HG02763 (cell line): ENCODE measurements around the gene BHLHA15.

Experiments used
- ATAC-seq: cut with Tn5 transposase; IDR thresholded peaks from one replicate; pipeline ENCODE4 v1.9.1; 2021; ENCODE audit warnings: mild to moderate bottlenecking, moderate library complexity; ENCODE audit not compliant: unreplicated experiment

Gene BHLHA15

DNA sequence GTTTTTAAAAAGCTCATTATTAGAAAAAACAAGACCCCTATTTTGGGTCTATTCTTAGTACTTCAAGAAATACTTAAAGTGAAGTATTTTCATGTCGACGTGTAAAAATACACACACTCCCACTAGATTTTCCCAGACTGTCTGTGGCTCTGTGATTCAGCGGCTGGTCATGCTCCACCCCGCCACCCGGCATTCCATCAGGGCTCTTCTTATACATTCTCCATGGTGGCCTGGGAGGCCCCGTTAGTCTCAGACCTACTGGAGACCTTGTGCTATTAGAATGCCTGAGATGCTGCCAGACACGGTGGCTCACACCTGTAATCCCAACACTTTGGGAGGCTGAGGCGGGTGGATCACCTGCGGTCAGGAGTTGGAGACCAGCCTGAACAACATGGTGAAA is 27.7 kb downstream of the BHLHA15 start:
- no peak for ATAC-seq

DNA sequence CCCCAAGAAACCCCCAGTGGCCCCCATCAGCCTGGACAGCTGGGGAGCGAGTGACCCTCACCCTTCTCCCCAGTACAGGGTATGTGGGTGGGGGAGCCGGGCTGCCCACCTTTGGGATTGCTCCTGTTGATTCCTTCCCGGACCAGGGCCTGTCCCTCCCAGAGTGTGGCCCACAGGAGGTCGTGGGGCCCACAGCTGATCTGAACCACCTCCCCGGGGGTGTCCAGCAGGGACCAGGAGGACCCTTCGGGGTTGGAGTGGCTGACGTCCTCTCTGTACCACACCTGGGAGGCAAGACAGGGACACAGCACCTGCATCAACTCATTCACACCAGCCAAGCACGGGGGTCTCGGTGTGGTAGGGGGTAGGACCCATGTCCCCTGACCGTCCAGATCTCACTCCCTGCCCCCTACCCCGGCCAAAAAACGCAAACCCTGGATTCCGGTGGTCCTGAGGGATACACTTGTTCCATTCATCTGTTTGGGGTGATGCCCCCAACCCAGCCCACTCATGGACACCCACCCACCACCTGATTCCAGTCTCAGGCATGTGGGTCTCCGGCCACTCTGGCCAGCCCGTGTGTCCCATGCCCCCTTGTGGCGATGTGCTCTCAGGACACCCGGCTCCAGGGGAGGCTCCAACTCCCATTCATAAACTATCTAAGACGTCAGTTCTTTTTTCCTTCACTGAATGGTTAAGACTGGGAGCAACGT is 29.9 kb downstream of the BHLHA15 start:
- no peak for ATAC-seq

DNA sequence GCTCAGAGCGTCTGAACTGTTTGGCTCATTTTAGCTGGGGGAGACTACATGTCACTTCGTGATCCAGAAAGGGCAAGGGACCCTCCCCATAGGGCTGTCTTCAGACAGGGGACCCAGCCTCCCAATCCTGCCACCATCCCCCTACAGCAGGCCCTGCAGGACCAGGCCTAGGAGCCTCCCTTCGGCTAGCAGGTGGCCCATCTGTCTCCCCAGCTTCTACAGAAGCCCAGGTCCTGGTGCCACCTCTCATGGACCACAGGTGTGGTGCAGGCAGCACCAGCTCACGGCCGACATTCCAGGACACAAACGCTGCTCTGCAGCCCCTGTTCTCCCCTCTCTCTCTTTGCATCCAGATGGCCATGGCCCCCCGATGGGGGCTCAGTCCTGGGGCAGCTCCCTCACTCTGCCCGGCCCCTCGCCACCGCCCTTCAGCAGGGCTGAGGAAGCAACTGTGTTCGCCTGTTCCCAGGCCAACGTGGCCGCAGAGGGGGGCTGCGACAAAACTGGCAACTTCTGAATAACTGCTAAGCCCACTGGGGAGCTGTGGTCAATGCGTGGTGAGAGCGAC is 30.5 kb downstream of the BHLHA15 start:
- no peak for ATAC-seq

DNA sequence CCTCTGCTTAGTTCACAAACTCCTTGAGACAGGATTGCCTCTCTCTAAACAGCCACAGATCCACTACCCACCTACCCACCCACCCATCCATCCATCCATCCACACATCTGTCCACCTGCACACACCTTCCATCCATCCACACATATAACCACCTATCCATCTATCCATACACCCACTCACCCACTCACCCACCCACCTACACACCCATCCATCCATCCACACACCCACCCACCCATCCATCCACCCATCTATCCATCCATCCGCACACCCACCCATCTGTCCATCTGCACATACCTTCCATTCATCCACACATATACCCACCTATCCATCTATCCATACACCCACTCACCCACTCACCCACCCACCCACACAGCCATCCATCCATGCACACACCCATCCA is 31.1 kb downstream of the BHLHA15 start:
- ATAC-seq: no peak

DNA sequence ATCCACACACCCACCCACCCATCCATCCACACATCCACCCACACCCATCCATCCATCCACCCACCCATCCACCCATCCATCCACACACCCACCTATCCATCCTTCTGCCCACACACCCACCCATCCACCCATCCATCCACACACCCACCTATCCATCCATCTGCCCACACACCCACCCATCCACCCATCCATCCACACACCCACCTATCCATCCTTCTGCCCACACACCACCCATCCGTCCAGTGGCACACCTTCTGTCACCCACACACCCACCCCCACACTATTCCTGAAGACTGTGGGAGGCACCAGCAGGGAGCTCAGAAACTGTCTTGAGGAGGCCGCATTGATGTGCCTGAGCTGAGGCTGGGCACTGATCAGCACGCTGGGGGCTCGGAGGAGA is 31.7 kb downstream of the BHLHA15 start:
- no peak for ATAC-seq

DNA sequence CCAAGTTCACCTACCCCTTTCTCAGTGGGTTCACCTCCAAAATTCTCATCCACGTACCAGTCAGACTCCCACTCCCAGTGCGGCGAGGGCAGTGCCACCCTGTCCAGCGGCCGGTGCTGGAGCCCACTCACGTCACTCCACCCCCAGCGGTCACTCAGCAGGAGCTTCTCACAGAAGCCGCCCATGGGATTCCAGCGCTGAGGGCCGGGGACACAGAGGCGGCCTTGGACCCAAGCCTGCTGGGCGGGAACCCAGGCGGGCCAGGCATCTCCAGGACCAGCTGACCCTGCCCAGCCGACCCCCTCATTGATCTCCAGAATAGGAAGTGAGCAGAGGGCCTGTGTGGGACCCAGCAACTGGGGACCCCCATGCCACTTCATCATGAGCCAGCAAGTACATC is 33.6 kb downstream of the BHLHA15 start:
- ATAC-seq: no peak

DNA sequence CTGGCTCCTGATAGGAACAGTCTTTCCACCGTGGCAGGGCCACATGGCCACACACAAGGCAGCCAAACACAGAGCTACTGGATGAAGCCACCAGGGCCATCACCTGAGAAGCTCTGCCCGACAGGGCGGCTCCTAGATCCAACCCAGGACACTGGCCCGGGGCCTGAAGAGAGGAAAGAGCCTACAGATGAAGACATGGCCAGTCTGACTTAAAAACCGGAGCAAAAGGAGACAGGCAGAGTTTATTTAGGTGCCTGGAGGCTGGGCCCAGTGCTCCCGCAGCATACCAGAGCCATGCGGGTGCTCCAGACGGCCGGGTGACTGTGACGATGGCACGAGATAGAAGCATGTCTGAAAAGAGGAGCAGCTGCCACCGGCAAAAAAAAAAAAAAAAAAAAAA is 36.9 kb downstream of the BHLHA15 start:
- ATAC-seq: no peak

DNA sequence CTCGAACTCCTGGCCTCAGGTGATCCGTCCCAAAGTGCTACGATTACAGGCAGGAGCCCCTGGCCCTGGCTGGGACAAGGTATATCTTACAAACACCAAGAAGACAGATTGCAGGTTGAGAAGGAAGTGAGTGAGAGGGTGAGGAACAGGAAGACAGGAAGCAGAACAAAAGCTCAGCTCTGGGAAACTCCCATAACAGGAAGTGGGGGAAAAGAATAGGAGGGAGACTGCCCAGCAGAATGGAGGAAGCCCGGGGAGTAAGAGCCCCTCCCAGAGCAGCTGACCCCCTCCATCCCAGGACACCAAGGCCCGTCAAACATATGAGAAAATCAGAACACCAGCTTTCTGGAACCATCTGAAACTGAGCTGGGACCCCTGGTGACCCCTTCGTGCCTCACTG is 37.9 kb downstream of the BHLHA15 start:
- no peak for ATAC-seq

DNA sequence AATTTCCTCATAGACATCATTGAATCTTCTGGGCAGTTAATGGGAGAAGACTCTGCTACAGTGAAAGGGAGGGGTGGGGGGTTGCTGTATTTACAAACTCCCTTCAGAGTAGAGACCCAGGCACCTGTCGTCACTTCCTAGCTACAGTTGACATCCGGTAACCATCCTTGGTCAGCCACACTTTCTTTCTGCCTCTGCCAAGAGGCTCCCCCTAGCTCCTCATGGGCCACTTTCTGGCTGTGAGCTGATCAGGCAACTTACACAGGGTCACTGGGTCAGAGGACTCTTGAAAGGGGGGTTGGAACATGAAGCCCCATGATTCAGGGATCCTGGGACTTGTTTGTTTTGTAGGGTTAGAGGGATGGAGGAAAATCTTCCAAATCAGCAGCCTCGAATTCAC is 39.5 kb downstream of the BHLHA15 start:
- no peak for ATAC-seq

DNA sequence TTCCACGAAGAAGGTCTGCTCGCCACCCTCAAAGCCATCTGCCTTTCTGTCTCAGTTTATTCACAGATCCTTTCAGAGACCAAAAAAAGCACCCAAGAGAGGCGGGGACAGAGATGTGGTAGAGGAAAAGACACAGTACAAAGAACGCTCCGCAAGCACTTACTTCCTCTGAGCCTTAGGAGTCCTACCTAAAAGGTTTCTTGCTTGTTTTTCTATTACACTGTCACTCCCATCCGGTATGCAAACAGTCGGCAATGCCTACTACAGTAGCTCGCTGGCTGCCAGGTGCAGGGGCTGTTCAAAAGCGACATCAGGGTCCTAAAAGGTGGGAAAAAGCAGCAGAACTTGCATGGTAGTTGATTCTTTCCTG is 40.0 kb downstream of the BHLHA15 start:
- ATAC-seq: peak; percentile 17

DNA sequence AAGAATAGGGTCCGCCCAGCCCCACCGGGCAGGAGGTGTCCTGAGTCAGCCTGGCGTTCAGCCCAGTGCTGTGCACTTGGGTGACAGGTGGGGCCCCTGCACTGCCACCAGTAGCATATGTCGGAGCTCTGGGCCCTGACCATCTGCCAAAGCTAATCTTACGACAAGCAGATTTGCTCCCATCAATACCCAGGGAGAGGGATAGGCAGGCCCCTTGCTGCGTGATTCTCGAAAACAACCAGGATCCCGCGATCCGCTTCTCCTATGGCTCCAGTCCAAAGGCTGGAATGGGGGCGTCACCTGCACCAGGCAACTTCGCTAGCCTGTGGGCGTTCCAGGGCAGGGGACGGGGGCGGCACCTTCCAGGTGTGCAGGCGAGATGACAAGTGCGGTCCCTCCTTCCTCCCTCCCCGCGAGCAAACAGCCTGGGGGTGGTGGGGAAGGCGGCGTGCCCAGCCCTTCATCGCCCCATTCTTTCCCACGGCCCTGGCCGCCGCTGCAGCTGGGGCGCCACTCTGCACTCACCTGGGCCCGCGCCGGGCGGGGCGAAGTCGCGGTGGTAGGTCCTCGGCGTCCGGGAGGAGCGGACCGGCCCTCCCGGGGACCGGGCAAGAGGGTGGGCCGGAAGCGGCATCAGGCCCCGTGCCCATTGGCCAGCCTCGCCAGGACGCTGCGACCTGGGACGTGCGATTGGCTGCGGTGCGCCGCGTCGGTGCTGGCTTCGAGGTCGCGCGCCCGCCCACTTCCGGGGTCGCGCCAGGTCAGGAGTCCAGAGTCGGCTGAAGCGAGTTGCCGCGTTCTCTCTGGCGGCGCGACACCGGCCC is 40.6 kb downstream of the BHLHA15 start, which contains the start of gene TECPR1:
TECPR1 (minus strand) TSS at position 632 of the 824 bp plus-strand sequence. CDS start 6,086 bp downstream, outside the sequence.
- peak; percentile 98 for ATAC-seq

DNA sequence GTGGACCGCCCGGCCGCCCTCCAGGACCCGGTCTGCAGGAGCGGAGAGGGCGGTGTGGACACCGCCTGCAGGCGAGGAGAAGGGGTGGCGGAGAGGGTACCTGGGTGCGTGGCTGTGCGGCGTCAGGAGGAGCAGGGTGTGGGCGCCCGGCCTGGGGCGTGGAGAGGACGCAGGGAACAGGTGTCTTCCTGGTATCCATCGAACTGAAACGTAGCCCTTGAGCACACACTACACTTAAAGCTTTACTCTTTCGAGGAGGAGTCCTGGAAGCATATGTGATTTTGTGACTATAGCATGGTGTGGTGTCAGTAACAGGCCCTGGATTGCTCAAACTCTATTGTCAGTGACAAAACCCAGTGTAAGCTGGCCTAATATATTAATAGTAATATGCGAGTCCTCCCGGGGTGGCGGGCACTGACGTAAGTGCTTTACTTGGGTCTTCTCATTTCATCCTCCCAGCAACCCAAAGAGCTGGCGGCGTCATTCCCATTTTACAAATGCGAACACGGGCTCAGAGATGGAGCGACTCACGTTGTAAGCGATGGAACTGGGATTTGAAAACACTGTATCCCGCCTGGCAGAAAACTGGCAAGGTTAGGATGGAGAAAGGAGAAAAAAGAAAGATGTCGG is 41.3 kb downstream of the BHLHA15 start:
- peak; percentile 23 for ATAC-seq

DNA sequence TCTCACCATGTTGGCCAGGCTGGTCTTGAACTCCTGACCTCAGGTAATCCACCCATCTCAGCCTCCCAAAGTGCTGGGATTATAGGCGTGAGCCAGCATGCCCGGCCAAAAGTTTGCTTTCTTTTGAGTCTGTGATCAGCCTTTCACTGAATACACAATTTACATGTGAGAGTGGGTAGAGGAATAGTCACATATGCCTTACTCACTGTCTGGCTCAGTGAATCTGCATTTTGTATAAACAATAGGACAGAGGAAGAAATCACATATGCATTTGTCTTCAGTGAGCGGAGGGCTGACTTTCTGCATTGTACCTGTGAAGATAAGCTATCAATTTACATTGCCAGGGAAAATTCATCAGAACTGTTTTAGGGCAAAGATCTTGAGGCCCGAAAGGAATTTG is 43.3 kb downstream of the BHLHA15 start:
- no peak for ATAC-seq

DNA sequence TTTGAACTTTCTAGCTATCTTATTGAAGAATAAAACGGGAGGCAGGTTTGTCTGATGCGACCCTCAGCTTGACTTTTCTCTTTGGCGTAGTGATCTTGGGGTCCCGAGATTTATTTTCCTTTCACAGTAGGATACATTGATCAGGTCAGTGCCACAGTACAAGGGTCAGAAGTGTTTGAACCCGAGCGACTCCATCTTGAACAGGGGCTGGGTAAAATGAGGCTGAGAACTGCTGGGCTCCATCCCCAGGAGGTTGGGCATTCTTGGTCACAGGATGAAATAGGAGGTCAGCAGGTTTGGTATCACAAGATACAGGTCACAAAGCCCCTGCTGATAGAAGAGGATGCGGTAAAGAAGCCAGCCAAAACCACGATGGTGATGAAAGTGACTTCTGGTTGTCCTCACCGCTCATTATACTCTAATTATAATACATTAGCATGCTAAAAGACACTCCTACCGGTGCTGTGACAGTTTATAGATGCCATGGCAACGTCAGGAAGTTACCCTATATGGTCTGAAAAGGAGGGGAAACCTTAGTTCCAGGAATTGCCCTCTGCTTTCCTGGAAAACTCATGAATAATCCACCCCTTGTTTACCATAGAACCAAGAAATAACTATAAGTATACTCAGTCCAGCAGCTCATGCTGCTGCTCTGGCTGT is 43.8 kb downstream of the BHLHA15 start:
- ATAC-seq: no peak

DNA sequence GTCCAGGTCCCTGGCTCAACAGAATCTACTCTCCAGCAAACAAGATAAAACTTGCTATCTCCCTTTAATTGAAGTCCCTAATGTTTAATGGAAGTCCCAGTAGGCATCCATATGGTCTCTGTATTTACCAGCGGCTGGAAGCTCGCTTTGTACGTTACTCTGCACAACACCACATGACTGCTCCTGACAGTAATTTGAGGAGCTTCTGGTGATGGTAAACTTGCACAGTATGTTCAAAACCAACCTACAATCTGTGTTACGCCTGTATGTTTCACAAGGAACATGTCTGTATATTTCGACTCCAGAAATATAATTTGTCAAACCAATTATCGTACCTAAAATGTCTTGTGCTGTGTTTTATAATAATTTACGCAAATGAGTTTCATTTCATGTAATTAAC is 45.2 kb downstream of the BHLHA15 start:
- no peak for ATAC-seq

DNA sequence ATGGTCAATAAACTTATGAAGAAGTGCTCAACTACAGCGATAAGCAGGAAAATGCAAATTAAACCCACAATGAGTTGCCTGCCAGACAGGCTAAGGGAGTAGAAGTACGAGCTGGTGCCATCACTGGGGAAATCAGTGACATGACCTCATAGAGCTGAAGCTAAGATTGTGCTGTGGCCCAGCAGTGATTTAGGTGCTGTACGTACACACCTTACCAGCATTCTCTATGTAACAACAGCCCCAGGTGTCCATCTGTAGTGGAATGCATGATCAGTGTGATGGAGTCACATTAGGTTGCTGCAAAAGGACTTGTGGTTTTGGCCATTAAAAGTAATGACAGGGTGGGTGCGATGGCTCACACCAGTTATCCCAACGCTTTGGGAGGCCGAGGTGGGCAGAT is 46.5 kb downstream of the BHLHA15 start:
- no peak for ATAC-seq
